ENCODE results near the gene F8A3.
"Not testable (repeated sequence)": the region's sequence is repeated elsewhere in the genome, so short reads cannot be mapped to it uniquely, and the experiment has no call there.

F8A3 gene

GRCh38 chrX:155458471-155458870, at the start of gene F8A3:
Gene F8A3 (minus strand): TSS chrX:155458620. CDS start chrX:155458600, 20 bp downstream.
- not testable (repeated sequence) for DNase-seq

- DNase-seq = no peak
Observed at GRCh38 chrX:155505296-155505695, 46.9 kb upstream of the F8A3 start.

- DNase-seq = not testable (repeated sequence)
Observed at GRCh38 chrX:155495134-155495533, 36.7 kb upstream of the F8A3 start.

- not testable (repeated sequence) for DNase-seq
Observed at GRCh38 chrX:155491421-155491820, 33.0 kb upstream of the F8A3 start.

GRCh38 chrX:155477136-155477535, 18.7 kb upstream of the F8A3 start:
- not testable (repeated sequence) for DNase-seq

- DNase-seq = not testable (repeated sequence)
Observed at GRCh38 chrX:155466269-155466938, 8.0 kb upstream of the F8A3 start.

GRCh38 chrX:155460501-155460900, 2.1 kb upstream of the F8A3 start:
- DNase-seq = not testable (repeated sequence)

GRCh38 chrX:155457761-155458447, 516 bp downstream of the F8A3 start:
- not testable (repeated sequence) for DNase-seq

- no peak for DNase-seq
Observed at GRCh38 chrX:155441097-155441496, 17.3 kb downstream of the F8A3 start.

- no peak for DNase-seq
Observed at GRCh38 chrX:155435744-155436112, 22.7 kb downstream of the F8A3 start.

GRCh38 chrX:155434906-155435743, 23.3 kb downstream of the F8A3 start:
- no peak for DNase-seq

GRCh38 chrX:155417769-155418168, 40.7 kb downstream of the F8A3 start:
- no peak for DNase-seq
